Caco-2 (cell line): ENCODE results near the gene UST. TPM values are rescaled to one million over a fixed set of nuclear protein-coding genes. Genes with fewer than 3 reads are reported as not detected.

Source experiments
- BruUV-seq: library from RNA; stranded (reverse); fragments of 400-500 nt; replicated peaks from 2 replicates; lab custom pipeline; 2021; lab: Mats Ljungman, UMichigan
- CTCF ChIA-PET: fragments of 300-600 bp; sonication (Branson Sonifier 250); formaldehyde crosslinking; loops from one replicate; lab custom pipeline; 2022; ENCODE audit warnings: antibody characterized with exemption; lab: Charles Lee
- POLR2A ChIA-PET: fragments of 300-600 bp; sonication (Branson Sonifier 250); formaldehyde crosslinking; loops from one replicate; lab custom pipeline; 2022; ENCODE audit warnings: antibody characterized with exemption; lab: Charles Lee
- DNase-seq, 2 experiments: peaks; one replicate each; pipeline versions ENCODE4 v3.0.0 to v3.0.0-alpha.2; 2020 to 2022
- H3K27me3 ChIP-seq: replicated peaks from 2 replicates; pipeline ENCODE4 v1.6.0; 2011; ENCODE audit warnings: low read length; ENCODE audit not compliant: control insufficient read depth, insufficient read depth
- H3K36me3 ChIP-seq: 2 replicates; pipeline ENCODE4 v1.5.1; 2011; ENCODE audit warnings: low read length; ENCODE audit not compliant: control insufficient read depth, insufficient read depth
- H3K4me1 ChIP-seq: fragments of 250-450 bp; sonication (Bioruptor Pico); 2 replicates; pipeline ENCODE4 v1.5.1; 2020; ENCODE audit warnings: mild to moderate bottlenecking
- H3K4me3 ChIP-seq: 2 replicates; pipeline ENCODE4 v1.5.1; 2011; ENCODE audit warnings: low read depth, mild to moderate bottlenecking, control low read depth, low read length
- H3K9me3 ChIP-seq: fragments of 250-450 bp; sonication (Bioruptor Pico); 2 replicates; pipeline ENCODE4 v1.5.1; 2020; ENCODE audit warnings: mild to moderate bottlenecking, moderate library complexity
- H3K27ac Mint-ChIP-seq: one replicate; pipeline ENCODE4 v1.8.0; 2022; ENCODE audit warnings: mixed read lengths; ENCODE audit not compliant: unreplicated experiment
- H3K27me3 Mint-ChIP-seq: one replicate; pipeline ENCODE4 v1.8.0; 2022; ENCODE audit warnings: mixed read lengths; ENCODE audit not compliant: insufficient read depth, unreplicated experiment
- H3K36me3 Mint-ChIP-seq: one replicate; pipeline ENCODE4 v1.8.0; 2022; ENCODE audit warnings: mild to moderate bottlenecking, mixed read lengths; ENCODE audit not compliant: insufficient read depth, unreplicated experiment
- H3K4me1 Mint-ChIP-seq: one replicate; pipeline ENCODE4 v1.8.0; 2022; ENCODE audit warnings: low read depth, mixed read lengths; ENCODE audit not compliant: unreplicated experiment
- H3K4me3 Mint-ChIP-seq: one replicate; pipeline ENCODE4 v1.8.0; 2022; ENCODE audit warnings: mild to moderate bottlenecking, moderate library complexity, mixed read lengths; ENCODE audit not compliant: unreplicated experiment
- H3K9me3 Mint-ChIP-seq: one replicate; pipeline ENCODE4 v1.8.0; 2022; ENCODE audit warnings: mixed read lengths; ENCODE audit not compliant: unreplicated experiment
- CTCF ChIP-seq, 2 experiments: fragments of 200-600 bp in 1 of 2; IDR thresholded peaks; 1 replicate in 1 of 2; 2 replicates in 1 of 2; pipeline versions ENCODE4 v1.5.1 to v1.8.0; 2011 to 2022; ENCODE audit warnings: antibody characterized with exemption in 1 of 2, control low read depth in 1 of 2, inconsistent platforms in 1 of 2, low read depth in 1 of 2, low read length in 1 of 2, mild to moderate bottlenecking in 1 of 2, moderate library complexity in 1 of 2; ENCODE audit not compliant: insufficient read depth in 1 of 2, severe bottlenecking in 1 of 2, unreplicated experiment in 1 of 2
- intact Hi-C: fragments of 100-400 bp; cut with micrococcal nuclease; formaldehyde crosslinking; loops from one replicate; pipeline ENCODE4 v1.10.0; 2022; ENCODE audit not compliant: unreplicated experiment
- total RNA-seq: library from RNA; stranded (reverse); gene quantifications from 2 replicates; pipeline ENCODE4 v1.2.3, GENCODE V29; 2022

The UST gene
- total RNA-seq, 1 experiment from 2014 or later = not detected

DNA sequence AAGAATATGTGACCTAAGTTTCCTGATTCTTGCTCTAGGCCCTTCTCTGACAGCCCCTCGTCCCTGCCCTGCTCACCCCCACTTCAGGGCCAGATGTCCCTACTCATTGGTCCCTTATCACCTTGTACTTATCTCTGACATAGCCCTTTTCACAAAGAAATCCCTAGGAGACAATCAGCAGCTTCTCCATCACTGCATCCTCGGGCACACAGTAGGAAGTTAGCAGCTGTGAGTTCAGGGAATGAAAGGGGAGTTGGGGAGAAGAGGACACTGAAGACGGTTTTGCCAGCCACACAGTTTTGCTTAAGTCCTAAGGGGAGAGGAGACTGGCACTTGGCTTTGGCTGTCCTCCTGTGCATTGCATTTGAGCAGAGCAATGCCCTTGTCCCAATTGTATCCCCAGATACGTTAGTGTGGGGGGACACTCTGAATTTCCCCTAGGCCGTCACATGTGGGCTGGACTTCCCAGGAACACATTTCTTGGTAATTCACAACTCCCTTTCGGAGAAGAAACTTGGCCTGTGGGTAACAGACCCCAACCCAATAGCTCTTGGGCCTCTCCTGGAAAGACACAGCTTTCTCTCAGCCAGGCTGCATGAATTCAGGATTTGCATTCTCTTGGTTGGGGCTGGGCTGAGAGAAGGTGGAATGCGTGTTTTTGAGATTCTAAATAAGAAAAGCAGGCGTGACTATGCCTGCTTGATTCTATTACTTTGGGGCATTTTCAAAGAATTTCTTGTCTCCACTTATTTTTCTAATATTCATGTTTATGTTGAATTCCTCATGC, 177.6 kb downstream of the UST start:
- H3K9me3 Mint-ChIP-seq = no peaks in the 10 kb centered on the region
- POLR2A ChIA-PET = no interaction called here
- H3K4me1 ChIP-seq = no peaks in the 10 kb centered on the region
- H3K27ac Mint-ChIP-seq = no peak overlapping the region
- H3K4me3 ChIP-seq = no peak overlapping the region
- H3K4me3 Mint-ChIP-seq = no peak overlapping the region
- H3K27me3 ChIP-seq = no peaks in the 10 kb centered on the region
- no peak for TF ChIP-seq CTCF (IDR thresholded peaks at IDR 0.05; ENCODE audit: insufficient read depth in 1 of 2, low read depth in 1 of 2, low read length in 1 of 2, severe bottlenecking in 1 of 2, unreplicated experiment in 1 of 2)
- CTCF ChIA-PET = no interaction called here
- no peaks in the 10 kb centered on the region for H3K9me3 ChIP-seq
- no TSS peak for BruUV-seq
- peaks cover 5% of the 10 kb centered on the region for H3K4me1 Mint-ChIP-seq
- DNase-seq = no peak
- intact Hi-C loops = no loop called here
- H3K27me3 Mint-ChIP-seq = peaks cover 9% of the 10 kb centered on the region
- H3K36me3 ChIP-seq = no peaks in the 10 kb centered on the region
- no peaks in the 10 kb centered on the region for H3K36me3 Mint-ChIP-seq

GRCh38 chr6:148925701-148926100, 178.9 kb downstream of the UST start:
- CTCF ChIA-PET = no interaction called here
- Mint-ChIP-seq H3K4me3 (no peak overlapping the region), H3K27me3 (peaks cover 9% of the 10 kb centered on the region), H3K27ac (no peak overlapping the region), H3K36me3 (no peaks in the 10 kb centered on the region), H3K4me1 (peaks cover under 1% of the 10 kb centered on the region), H3K9me3 (no peaks in the 10 kb centered on the region)
- no peak for TF ChIP-seq CTCF (IDR thresholded peaks at IDR 0.05; ENCODE audit: insufficient read depth in 1 of 2, low read depth in 1 of 2, low read length in 1 of 2, severe bottlenecking in 1 of 2, unreplicated experiment in 1 of 2)
- Histone ChIP-seq H3K9me3 (no peaks in the 10 kb centered on the region), H3K27me3 (no peaks in the 10 kb centered on the region), H3K36me3 (no peaks in the 10 kb centered on the region), H3K4me1 (no peaks in the 10 kb centered on the region), H3K4me3 (no peak overlapping the region)
- intact Hi-C loops = no loop called here
- BruUV-seq = no TSS peak
- DNase-seq = no peak
- POLR2A ChIA-PET = no interaction called here

- H3K9me3 Mint-ChIP-seq = no peaks in the 10 kb centered on the region
- CTCF ChIA-PET = no interaction called here
- Histone ChIP-seq H3K4me3 (no peak overlapping the region), H3K27me3 (no peaks in the 10 kb centered on the region), H3K9me3 (no peaks in the 10 kb centered on the region), H3K36me3 (no peaks in the 10 kb centered on the region), H3K4me1 (no peaks in the 10 kb centered on the region)
- peaks cover 9% of the 10 kb centered on the region for H3K27me3 Mint-ChIP-seq
- intact Hi-C loops = no loop called here
- no peaks in the 10 kb centered on the region for H3K4me1 Mint-ChIP-seq
- no peak for DNase-seq
- no peak overlapping the region for H3K27ac Mint-ChIP-seq
- H3K4me3 Mint-ChIP-seq = no peak overlapping the region
- BruUV-seq = no TSS peak
- no peaks in the 10 kb centered on the region for H3K36me3 Mint-ChIP-seq
- POLR2A ChIA-PET = no interaction called here
- TF ChIP-seq CTCF (IDR thresholded peaks at IDR 0.05; ENCODE audit: insufficient read depth in 1 of 2, low read depth in 1 of 2, low read length in 1 of 2, severe bottlenecking in 1 of 2, unreplicated experiment in 1 of 2) = no peak
Observed at GRCh38 chr6:148926478-148926877, 179.6 kb downstream of the UST start.
